AG09309 (cell line): ENCODE results near the gene KIF6.

Experiments used
- DNase-seq: peaks from one replicate; pipeline ENCODE4 v3.0.0-alpha.2; 2010; ENCODE audit warnings: low read depth
- H3K4me3 ChIP-seq: 2 replicates; pipeline ENCODE4 v1.5.1; 2011; ENCODE audit warnings: mild to moderate bottlenecking, low read depth, low read length, moderate library complexity; ENCODE audit not compliant: control insufficient read depth
- CTCF ChIP-seq: IDR thresholded peaks from 2 replicates; pipeline ENCODE4 v1.5.1; 2011; ENCODE audit warnings: mild to moderate bottlenecking, low read depth, low read length, inconsistent platforms; ENCODE audit not compliant: insufficient read depth, control insufficient read depth; ENCODE audit errors: missing control alignments

Gene KIF6

DNA sequence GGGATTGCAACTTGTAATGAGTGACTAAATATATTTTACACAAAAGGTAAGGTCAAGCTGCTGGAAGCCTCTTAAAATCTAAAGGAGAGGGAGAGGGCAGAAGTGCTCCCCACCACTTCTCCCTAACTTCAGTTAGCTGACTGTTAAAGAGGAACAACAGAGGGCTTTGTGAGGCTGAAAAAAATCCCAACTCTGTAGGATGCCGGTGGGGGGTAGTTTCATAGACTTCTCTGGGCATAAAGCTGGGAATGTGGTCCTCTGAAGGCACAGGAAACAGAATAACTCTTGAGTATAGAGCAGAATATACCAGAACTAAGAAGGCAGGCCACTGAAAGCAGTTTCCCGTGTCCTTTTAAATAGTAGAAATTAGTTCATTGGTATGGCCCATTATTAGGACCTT, 71.6 kb downstream of the KIF6 start:
- DNase-seq: no peak
- no peak overlapping the region for H3K4me3 ChIP-seq
- no peak for TF ChIP-seq CTCF

DNA sequence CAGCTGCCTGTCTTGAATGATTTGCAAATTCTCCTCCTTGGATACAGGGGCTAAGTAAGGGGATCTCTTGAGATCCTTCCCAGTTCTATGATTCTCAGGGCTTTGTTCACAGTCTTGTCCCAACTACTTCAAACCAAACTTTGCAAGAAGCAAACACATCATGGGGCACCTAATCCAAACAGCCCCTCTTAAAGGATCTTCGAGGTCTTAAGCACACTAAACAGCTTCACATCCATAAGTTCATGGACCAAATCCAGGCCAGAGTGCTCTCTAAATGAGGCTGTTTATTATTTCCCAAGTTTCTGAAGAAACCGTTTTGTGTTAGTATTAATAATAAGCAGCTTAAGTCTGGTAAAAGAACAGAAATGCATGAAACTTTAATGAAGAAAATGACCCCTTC, 75.2 kb downstream of the KIF6 start:
- DNase-seq: no peak
- TF ChIP-seq CTCF: no peak

DNA sequence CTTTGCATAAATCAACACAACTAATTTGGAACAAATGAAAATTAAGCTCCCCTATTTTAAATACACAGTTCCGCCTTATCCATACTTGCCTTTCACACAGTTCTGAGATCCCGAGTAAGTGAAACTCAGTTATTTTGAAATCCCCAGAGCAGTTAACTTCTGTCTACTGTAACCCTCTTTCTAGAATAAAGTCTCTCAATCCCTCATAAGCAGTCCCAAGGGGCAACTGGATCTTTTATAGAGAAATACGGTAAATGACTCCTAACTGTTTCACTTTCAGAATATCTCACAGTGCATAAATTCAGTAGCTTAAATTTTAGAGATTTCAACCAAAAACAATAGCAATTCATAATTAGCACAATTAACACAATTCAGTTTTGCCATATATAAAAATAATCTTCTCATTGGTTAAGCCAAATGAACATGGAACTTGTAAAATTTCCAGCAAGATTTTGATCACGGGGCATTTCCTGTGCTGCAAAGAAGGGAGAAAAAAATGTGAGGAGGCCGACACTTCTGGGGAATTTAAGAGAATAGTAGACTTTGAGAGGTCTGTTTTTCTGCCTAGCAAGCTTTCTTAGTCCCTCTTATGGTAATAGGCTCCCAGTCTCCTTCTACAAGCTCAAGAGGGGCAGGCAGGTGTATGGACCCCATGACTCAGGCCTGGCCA, 78.3 kb downstream of the KIF6 start:
- no peak overlapping the region for H3K4me3 ChIP-seq
- no peak for DNase-seq
- TF ChIP-seq CTCF: no peak

More for the DNA sequence above, 75.2 kb downstream of the KIF6 start:
- no peak overlapping the region for H3K4me3 ChIP-seq

DNA sequence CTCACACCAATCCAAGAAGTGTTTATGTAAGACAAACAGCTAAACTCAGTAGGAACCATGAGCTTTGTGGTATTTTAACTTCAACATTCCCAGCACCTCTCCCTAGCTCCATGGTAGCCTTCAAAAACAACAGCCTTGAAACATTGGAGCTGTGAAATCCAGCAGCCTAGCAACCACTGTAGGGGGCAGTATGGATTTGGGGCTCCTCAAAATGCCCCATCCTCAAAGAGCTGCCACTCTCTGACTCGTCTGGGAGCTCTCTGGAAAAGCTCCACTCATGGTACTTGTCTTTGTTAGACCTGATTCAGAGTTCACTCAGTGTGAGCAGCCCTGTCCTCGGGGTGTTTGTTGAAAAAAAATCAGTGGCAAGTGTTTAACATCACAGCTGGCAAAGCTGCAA, 82.9 kb downstream of the KIF6 start:
- H3K4me3 ChIP-seq: no peak overlapping the region
- DNase-seq: no peak
- TF ChIP-seq CTCF: no peak

DNA sequence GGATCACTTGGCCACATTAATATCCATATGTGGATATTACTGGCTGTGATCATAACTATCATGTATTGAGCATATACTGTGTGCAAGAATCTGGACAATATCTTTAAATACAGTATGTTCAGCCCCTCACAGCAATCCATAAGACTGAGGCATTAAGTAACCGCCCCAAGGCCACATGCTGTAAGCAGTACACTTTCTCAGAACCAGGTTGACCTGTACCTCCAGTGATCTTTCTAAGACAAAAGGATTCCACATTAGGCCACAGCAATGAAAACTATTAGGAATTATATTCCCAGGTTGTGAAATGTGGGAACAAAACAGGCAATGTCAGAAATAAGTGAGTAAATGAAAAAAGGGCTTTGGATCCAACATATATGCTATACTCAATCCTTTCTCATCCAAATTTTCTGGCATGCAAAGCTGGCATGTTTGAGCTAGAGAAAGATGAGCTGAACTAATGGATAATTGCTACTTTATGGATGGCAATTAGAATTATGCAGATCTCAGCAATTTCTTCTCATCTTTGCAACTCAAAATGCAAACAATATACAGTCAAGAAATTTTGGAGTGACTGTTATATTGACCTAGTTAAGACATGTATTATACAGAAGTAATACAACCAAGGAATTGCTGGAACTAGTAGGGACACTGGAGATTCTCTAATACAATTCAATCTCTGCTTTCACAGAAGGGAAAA, 86.9 kb downstream of the KIF6 start:
- TF ChIP-seq CTCF: no peak
- DNase-seq: no peak
- no peak overlapping the region for H3K4me3 ChIP-seq

DNA sequence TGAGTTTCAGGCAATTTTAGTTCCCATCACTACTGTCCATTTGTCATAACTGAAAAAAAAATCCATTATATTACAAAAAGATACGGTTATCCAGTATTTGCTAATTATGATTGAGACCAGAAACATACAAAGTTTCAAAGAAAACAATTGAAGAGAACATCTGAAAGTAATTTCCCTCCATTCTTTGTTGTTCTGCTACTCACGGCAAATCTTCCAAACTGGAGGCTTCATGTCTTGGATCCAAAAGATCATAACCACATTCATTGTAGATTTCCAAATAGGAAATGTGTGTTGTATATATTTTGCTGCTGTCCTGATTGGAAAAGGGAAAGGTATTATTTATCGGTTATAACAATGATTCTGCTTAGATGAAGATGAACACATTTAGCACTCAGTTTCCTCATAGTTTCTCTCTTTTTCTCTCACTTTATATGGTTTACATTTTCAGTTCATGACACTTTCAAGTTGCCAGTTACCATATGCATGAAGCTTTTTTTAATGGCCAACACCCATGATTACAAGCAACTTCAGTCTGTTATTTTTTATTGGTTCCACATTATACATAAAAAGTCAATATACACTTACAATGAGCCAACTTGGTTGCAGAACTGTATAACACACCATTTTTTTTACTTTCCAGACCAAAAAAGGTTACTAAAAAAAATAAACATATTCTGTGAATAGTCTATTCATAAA, 90.4 kb downstream of the KIF6 start:
- H3K4me3 ChIP-seq: no peak overlapping the region
- DNase-seq: no peak
- TF ChIP-seq CTCF: no peak
